Stomach (tissue), 9 donors: Measurements from ENCODE around the gene PLCD4. TPM values are rescaled to one million over a fixed set of nuclear protein-coding genes. Genes with fewer than 3 reads are reported as not detected.

ENCODE experiments used
- DNase-seq, 2 donors: peaks; one replicate each; pipeline versions ENCODE4 v3.0.0 to v3.0.0-alpha.2; 2013 to 2019
- H3K27ac ChIP-seq, 5 donors: fragments of 200-600 bp in 4 of 5; sonication (generic) in 4 of 5; one replicate each; pipeline ENCODE4 v1.5.1; 2013 to 2019; ENCODE audit warnings: mild to moderate bottlenecking in 1 of 5, moderate library complexity in 1 of 5
- H3K27me3 ChIP-seq, 3 donors: fragments of 200-600 bp; sonication (generic); one replicate each; pipeline ENCODE4 v1.5.1; 2017 to 2019; ENCODE audit warnings: mixed run types in 1 of 3
- H3K36me3 ChIP-seq, 4 donors: fragments of 200-600 bp; sonication (generic); 1 replicate in 3 of 4; 2 replicates in 1 of 4; pipeline ENCODE4 v1.5.1; 2016 to 2019
- H3K4me1 ChIP-seq, 4 donors: fragments of 200-600 bp; sonication (generic); one replicate each; pipeline ENCODE4 v1.5.1; 2016 to 2019
- H3K4me3 ChIP-seq, 4 donors: fragments of 200-600 bp; sonication (generic) in 3 of 4; one replicate each; pipeline ENCODE4 v1.5.1; 2016 to 2019; ENCODE audit warnings: mild to moderate bottlenecking in 1 of 4
- H3K9me3 ChIP-seq, 4 donors: fragments of 200-600 bp; sonication (generic); one replicate each; pipeline ENCODE4 v1.5.1; 2016 to 2019
- EP300 ChIP-seq: sonication (generic); formaldehyde crosslinking; IDR thresholded peaks from one replicate; pipeline ENCODE4 v1.6.1; 2017; ENCODE audit warnings: antibody characterized with exemption
- POLR2A ChIP-seq, 4 donors: fragments of 450-650 bp; IDR thresholded peaks; one replicate each; pipeline ENCODE4 v1.6.1; 2016; ENCODE audit warnings: antibody characterized with exemption in 4 of 4, control low read depth in 2 of 4, mild to moderate bottlenecking in 1 of 4, moderate library complexity in 1 of 4
- POLR2AphosphoS5 ChIP-seq, 3 donors: sonication (generic); formaldehyde crosslinking; IDR thresholded peaks; one replicate each; pipeline ENCODE4 v1.6.1; 2016; ENCODE audit warnings: antibody characterized with exemption in 3 of 3
- WGBS, 5 donors: extraction: QIAGEN DNeasy Blood & Tissue Kit in 3 of 5; methylation state at CpG; one replicate each; pipeline versions ENCODE4 v1.1.5 to v1.1.7; 2013 to 2018; 5-methylcytosine and 5-hydroxymethylcytosine counted together
- intact Hi-C: fragments of 100-400 bp; cut with DNase I; formaldehyde crosslinking; loops from one replicate; pipeline ENCODE4 v1.15.1; 2023; ENCODE audit warnings: low total_unique reads
- polyA plus RNA-seq, 3 donors: library from polyadenylated mRNA; stranded (reverse); fragments of 200-250 nt; gene quantifications; one replicate each; pipeline ENCODE4 v1.2.3, GENCODE V29; 2013
- total RNA-seq, 5 donors: library from RNA; depleted of rRNA; stranded (reverse); fragments of >200 nt; gene quantifications; one replicate each; pipeline versions ENCODE4 v1.1.0 to v1.2.3, GENCODE V29; 2014 to 2016
- TF ChIP-seq, protein P1 (sequence below), 7 experiments: fragments of 450-650 bp in 4 of 7; fragments of 200-600 bp in 3 of 7; sonication (generic) in 3 of 7; IDR thresholded peaks; one replicate each; pipeline ENCODE4 v1.5.1; 2016 to 2019; ENCODE audit warnings: antibody characterized with exemption in 7 of 7, control low read depth in 2 of 7, mild to moderate bottlenecking in 1 of 7
- donor health status: healthy with polysubstance abuse.
- donor health status: Bipolar disorder and iron deficiency.
- donor health status: healthy.

Gene PLCD4
- total and polyA plus RNA-seq, 8 donors = 0.19 to 33.6 (median 6.4) TPM; not detected in 1

DNA sequence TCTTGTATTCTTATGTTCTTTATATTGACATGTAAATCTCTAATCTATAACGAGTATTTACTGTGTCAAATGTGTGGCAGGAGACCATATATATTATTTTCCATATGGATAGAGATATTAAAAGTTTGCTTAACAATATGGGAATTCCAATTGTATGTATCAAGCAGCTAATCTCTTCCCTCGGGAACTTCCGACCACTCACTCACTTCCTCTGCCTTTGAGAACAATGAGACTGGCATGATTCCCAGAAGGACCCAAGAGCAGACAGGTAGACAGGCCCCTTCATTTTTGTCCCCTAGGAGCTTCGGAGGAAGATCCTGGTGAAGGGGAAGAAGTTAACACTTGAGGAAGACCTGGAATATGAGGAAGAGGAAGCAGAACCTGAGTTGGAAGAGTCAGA is 24.1 kb downstream of the PLCD4 start:
- Histone ChIP-seq H3K27ac (no peak overlapping the region), H3K27me3 (no peaks in the 10 kb centered on the region), H3K4me1 (no peaks in the 10 kb centered on the region), H3K4me3 (no peak overlapping the region), H3K36me3 (peaks cover 33 to 67% (median 43%) of the 10 kb centered on the region in 4 donors), H3K9me3 (no peaks in the 10 kb centered on the region)
- WGBS, 5 donors = 27 to 48% (median 41%) methylated on average over 4 of the region's 4 CpGs
- intact Hi-C loops = no loop called here
- TF ChIP-seq, protein P1, sequence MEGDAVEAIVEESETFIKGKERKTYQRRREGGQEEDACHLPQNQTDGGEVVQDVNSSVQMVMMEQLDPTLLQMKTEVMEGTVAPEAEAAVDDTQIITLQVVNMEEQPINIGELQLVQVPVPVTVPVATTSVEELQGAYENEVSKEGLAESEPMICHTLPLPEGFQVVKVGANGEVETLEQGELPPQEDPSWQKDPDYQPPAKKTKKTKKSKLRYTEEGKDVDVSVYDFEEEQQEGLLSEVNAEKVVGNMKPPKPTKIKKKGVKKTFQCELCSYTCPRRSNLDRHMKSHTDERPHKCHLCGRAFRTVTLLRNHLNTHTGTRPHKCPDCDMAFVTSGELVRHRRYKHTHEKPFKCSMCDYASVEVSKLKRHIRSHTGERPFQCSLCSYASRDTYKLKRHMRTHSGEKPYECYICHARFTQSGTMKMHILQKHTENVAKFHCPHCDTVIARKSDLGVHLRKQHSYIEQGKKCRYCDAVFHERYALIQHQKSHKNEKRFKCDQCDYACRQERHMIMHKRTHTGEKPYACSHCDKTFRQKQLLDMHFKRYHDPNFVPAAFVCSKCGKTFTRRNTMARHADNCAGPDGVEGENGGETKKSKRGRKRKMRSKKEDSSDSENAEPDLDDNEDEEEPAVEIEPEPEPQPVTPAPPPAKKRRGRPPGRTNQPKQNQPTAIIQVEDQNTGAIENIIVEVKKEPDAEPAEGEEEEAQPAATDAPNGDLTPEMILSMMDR (IDR thresholded peaks at IDR 0.05) = no peak
- no peak for TF ChIP-seq POLR2A (IDR thresholded peaks at IDR 0.05)
- TF ChIP-seq EP300 = no peak
- TF ChIP-seq POLR2AphosphoS5 (IDR thresholded peaks at IDR 0.05) = no peak
- DNase-seq = no peak

DNA sequence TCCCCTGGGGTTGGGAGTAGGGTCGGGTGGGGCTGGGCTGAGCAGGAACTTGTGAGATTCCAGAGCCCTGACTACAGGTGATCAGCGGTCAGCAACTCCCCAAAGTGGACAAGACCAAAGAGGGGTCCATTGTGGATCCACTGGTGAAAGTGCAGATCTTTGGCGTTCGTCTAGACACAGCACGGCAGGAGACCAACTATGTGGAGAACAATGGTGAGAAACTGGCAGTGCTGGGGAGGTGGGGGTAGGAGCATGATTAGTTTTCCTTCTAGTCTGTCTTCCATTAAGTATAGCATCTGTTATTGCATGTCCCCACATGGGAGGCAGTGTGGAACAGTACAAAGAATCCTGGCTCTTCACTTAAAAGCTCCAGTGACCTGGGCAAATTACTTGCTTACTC is 28.0 kb downstream of the PLCD4 start:
- TF ChIP-seq POLR2AphosphoS5 (IDR thresholded peaks at IDR 0.05) (no peak), EP300 (no peak), POLR2A (IDR thresholded peaks at IDR 0.05) (no peak)
- TF ChIP-seq, protein P1 (IDR thresholded peaks at IDR 0.05) = no peak
- 88 to 96% (median 93%) methylated on average over 5 of the region's 5 CpGs for WGBS, 5 donors
- Histone ChIP-seq H3K9me3 (no peaks in the 10 kb centered on the region), H3K4me3 (no peak overlapping the region), H3K27ac (no peak overlapping the region), H3K27me3 (no peaks in the 10 kb centered on the region), H3K4me1 (no peaks in the 10 kb centered on the region), H3K36me3 (peaks cover 66 to 93% (median 82%) of the 10 kb centered on the region in 4 donors)
- DNase-seq = no peak
- intact Hi-C loops = no loop called here

DNA sequence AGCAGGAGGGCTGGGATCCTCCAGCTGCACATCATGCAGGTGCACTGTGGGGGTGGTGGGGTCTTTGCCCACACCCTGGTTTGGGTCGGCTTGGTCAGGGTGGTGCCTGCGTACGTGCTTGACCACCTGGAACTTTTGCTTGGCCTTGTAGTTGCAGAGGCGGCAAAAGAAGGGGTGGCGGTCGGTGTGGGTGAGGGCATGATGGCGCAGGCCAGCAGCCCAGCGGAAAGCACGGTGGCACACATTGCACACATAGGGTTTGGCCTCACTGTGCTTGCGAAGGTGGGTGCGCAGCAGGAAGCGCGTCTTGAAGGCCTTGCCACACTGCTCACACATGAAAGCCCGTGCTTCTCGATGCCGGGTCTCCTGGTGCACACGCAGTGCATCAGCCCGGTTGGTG is 30.7 kb downstream of the PLCD4 start:
- intact Hi-C loops = no loop called here
- Histone ChIP-seq H3K27me3 (no peaks in the 10 kb centered on the region), H3K27ac (no peak overlapping the region), H3K4me1 (no peaks in the 10 kb centered on the region), H3K9me3 (no peaks in the 10 kb centered on the region), H3K36me3 (peaks cover 85 to 100% (median 99%) of the 10 kb centered on the region in 4 donors), H3K4me3 (no peak overlapping the region)
- no peak for DNase-seq
- TF ChIP-seq POLR2AphosphoS5 (IDR thresholded peaks at IDR 0.05) (no peak), EP300 (no peak), POLR2A (IDR thresholded peaks at IDR 0.05) (no peak)
- TF ChIP-seq, protein P1 (IDR thresholded peaks at IDR 0.05) = no peak
- WGBS, 5 donors = 96 to 99% (median 97%) methylated on average over 18 of the region's 18 CpGs

DNA sequence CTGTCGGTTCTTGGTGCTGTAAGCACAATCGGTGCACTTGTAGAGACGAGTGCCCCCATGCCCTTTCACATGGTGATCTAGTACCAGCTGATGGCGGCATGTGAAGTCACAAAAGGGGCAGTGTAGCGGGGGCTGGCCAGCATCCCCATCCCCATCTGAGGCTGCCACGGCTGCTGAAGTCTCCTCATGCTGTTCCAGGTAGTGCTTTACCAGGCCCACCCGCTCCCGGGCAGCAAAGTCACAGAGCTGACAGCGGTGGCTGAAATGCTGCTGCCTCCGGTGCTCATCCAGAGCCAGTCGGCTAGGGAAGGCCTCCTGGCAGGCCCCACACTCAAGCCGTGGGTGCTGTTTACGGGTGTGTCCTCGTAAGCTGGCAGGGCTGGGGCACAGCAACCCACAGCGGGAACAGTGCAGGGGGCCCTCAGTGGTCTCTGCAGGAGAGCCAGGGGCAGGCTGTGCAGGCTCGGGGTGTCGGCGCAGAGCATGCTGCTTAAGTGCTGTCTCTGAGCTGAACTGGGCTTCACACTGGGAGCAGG is 34.5 kb downstream of the PLCD4 start:
- 88 to 94% (median 92%) methylated on average over 12 to 18 of the region's 18 CpGs for WGBS, 5 donors

DNA sequence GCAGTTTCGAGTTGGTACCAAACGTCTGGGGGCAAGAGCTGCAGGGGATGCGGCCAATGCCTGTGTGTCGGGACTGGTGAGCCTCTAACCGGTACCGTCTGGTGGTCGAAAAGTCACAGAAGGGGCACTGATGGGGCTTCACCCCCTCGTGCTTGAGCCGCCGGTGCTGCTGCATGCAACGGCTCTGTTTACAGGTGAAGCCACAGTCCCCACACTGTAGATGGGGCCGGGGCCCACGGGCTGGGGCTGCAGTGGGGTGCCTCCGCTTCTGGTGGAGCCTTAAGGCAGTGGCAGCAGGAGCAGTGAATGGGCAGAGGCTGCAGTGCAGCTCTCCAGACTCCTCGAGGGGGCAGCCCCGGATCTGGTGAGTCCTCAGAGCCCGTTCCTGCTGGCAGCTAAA is 35.1 kb downstream of the PLCD4 start:
- Histone ChIP-seq H3K36me3 (peaks cover 83 to 99% (median 98%) of the 10 kb centered on the region in 4 donors), H3K4me1 (no peaks in the 10 kb centered on the region), H3K27ac (no peak overlapping the region), H3K4me3 (no peak overlapping the region), H3K9me3 (no peaks in the 10 kb centered on the region), H3K27me3 (no peaks in the 10 kb centered on the region)
- WGBS, 5 donors = 89 to 95% (median 92%) methylated on average over 15 to 17 of the region's 17 CpGs
- no peak for TF ChIP-seq POLR2AphosphoS5 (IDR thresholded peaks at IDR 0.05)
- TF ChIP-seq, protein P1 (IDR thresholded peaks at IDR 0.05) = no peak
- TF ChIP-seq POLR2A (IDR thresholded peaks at IDR 0.05) = no peak
- TF ChIP-seq EP300 = no peak
- no peak for DNase-seq
- intact Hi-C loops = no loop called here

More for the DNA sequence above, 34.5 kb downstream of the PLCD4 start:
- DNase-seq = no peak
- Histone ChIP-seq H3K27ac (no peak overlapping the region), H3K9me3 (no peaks in the 10 kb centered on the region), H3K4me1 (no peaks in the 10 kb centered on the region), H3K36me3 (peaks cover 84 to 99% (median 98%) of the 10 kb centered on the region in 4 donors), H3K4me3 (no peak overlapping the region), H3K27me3 (no peaks in the 10 kb centered on the region)
- intact Hi-C loops = no loop called here
- TF ChIP-seq EP300 = no peak
